Motor neuron (in vitro differentiated cells): ENCODE results near the gene S100P. TPM values are rescaled to one million over a fixed set of nuclear protein-coding genes. Genes with fewer than 3 reads are reported as not detected.

Source experiments
- ATAC-seq, 8 experiments: fragments of 200-7000 bp; cut with Tn5 transposase; replicated peaks in 6 of 8; 2 replicates each; pipeline ENCODE4 v1.8.0; 2021; ENCODE audit warnings: mild to moderate bottlenecking in 8 of 8, moderate library complexity in 8 of 8
- H3K27ac ChIP-seq, 2 donors: fragments of 250-450 bp; sonication (Bioruptor Pico); 2 replicates each; pipeline ENCODE4 v1.9.0; 2021; ENCODE audit warnings: antibody characterized with exemption in 2 of 2, mild to moderate bottlenecking in 2 of 2, moderate library complexity in 1 of 2
- H3K4me1 ChIP-seq, 2 donors: fragments of 250-450 bp; sonication (Bioruptor Pico); replicated peaks in 1 of 2; 2 replicates each; pipeline ENCODE4 v1.6.1; 2021; ENCODE audit warnings: antibody characterized with exemption in 2 of 2, mild to moderate bottlenecking in 2 of 2, moderate library complexity in 1 of 2
- H3K4me3 ChIP-seq, 5 donors: fragments of 250-450 bp; sonication (Bioruptor Pico); 2 replicates each; pipeline ENCODE4 v1.9.0; 2021; ENCODE audit warnings: antibody characterized with exemption in 5 of 5, mild to moderate bottlenecking in 5 of 5, moderate library complexity in 4 of 5
- WGBS, 10 experiments: fragments of 450-650 bp; shearing (Covaris generic); methylation state at CpG; one replicate each; pipeline ENCODE4 v1.0.0; 2022; 5-methylcytosine and 5-hydroxymethylcytosine counted together
- in situ Hi-C, 9 experiments: fragments of 400-800 bp; cut with MboI; loops; one replicate each; pipeline ENCODE4 v1.15.0; 2021; ENCODE audit warnings: low sequenced_read_pairs in 9 of 9, low pct_unique_long_range_greater_than_20kb in 2 of 9; ENCODE audit not compliant: unreplicated experiment in 9 of 9
- total RNA-seq, 8 experiments: library from RNA; unstranded; fragments of 300-600 nt; gene quantifications; 2 replicates each; pipeline versions ENCODE4 v1.2.3 to v1.2.4, GENCODE V29; 2022

S100P gene
- total RNA-seq, 8 experiments from 2014 or later, result 0.64 to 11.9 (median 2.3) TPM; not detected in 1

- in situ Hi-C loops, result no loop called here
- Histone ChIP-seq H3K4me3 (no peak overlapping the region), H3K4me1 (peaks cover 2 to 3% of the 10 kb centered on the region in 2 donors), H3K27ac (no peak overlapping the region)
- 80 to 100% (median 92%) methylated on average over 1 to 4 of the region's 16 CpGs; no CpG with 5 or more reads in 5 of the 10 experiments for WGBS, 10 experiments
- ATAC-seq, result no peak
Measured at GRCh38 chr4:6694177-6694901, 661 bp downstream of the S100P start.

GRCh38 chr4:6695660-6696610, 2.3 kb downstream of the S100P start:
- ATAC-seq, result peak in 3 of 8 experiments; percentile 13 to 62 (median 27)
- H3K4me1 ChIP-seq, result no peaks in the 10 kb centered on the region
- in situ Hi-C loops, result no loop called here
- 44 to 93% (median 75%) methylated on average over 3 to 15 of the region's 18 CpGs; no CpG with 5 or more reads in 3 of the 10 experiments for WGBS, 10 experiments
- no peak overlapping the region for H3K4me3 ChIP-seq
- no peak overlapping the region for H3K27ac ChIP-seq

DNA sequence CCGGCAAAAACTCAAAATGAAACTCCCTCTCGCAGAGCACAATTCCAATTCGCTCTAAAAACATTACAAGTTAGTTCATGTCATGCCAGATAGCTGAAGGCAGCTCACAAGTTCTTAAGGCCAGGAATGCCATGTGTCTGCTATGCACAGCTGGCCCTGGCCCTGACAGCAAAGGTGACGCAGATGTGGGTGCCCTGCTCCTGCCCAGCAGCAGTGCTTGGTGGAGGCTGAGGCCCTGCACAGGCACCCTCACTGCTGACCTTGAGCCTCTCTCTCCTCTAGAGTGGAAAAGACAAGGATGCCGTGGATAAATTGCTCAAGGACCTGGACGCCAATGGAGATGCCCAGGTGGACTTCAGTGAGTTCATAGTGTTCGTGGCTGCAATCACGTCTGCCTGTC, 2.9 kb downstream of the S100P start:
- H3K27ac ChIP-seq, result no peak overlapping the region
- H3K4me3 ChIP-seq, result no peak overlapping the region
- H3K4me1 ChIP-seq, result no peaks in the 10 kb centered on the region
- in situ Hi-C loops, result no loop called here
- ATAC-seq, result no peak
- WGBS, 10 experiments, result 50 to 100% (median 91%) methylated on average over 2 to 7 of the region's 8 CpGs; no CpG with 5 or more reads in 4 of the 10 experiments

- Histone ChIP-seq H3K27ac (no peak overlapping the region), H3K4me3 (no peak overlapping the region), H3K4me1 (no peaks in the 10 kb centered on the region)
- in situ Hi-C loops, result no loop called here
- ATAC-seq, result no peak
- 75 to 100% (median 94%) methylated on average over 1 to 6 of the region's 6 CpGs; no CpG with 5 or more reads in 3 of the 10 experiments for WGBS, 10 experiments
Measured at GRCh38 chr4:6697131-6697530, 3.5 kb downstream of the S100P start.

- H3K27ac ChIP-seq, result no peak overlapping the region
- H3K4me1 ChIP-seq, result no peaks in the 10 kb centered on the region
- ATAC-seq, result no peak
- WGBS, 10 experiments, result 50 to 100% (median 81%) methylated on average over 1 to 5 of the region's 5 CpGs; no CpG with 5 or more reads in 2 of the 10 experiments
- in situ Hi-C loops, result no loop called here
- no peak overlapping the region for H3K4me3 ChIP-seq
Measured at GRCh38 chr4:6699388-6699787, 5.7 kb downstream of the S100P start.

DNA sequence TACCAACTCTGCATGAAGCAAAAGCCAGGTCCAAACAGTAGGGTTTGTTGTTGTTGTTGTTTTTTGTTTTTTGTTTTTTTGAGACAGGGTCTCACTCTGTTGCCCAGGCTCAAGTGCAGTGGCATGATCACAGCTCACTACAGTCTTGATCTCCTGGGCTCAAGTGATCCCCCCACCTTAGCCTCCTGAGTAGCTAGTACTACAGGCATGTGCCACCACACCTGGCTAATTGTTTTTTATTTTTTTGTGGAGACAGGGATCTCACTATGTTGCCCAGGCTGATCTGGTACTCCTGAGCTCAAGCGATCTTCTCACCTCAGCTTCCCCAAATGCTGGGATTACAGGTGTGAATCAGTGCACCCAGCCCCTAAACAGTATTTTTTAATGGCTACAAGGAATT, 6.2 kb downstream of the S100P start:
- H3K4me3 ChIP-seq, result no peak overlapping the region
- no peaks in the 10 kb centered on the region for H3K4me1 ChIP-seq
- in situ Hi-C loops, result loop anchor here in 6 of 9 experiments (25.0 kb wide), 4 partner anchors 187 to 387 kb away; partner anchors contain the start of genes GRPEL1 (in 3 of the 6) and TADA2B (in 1 of the 6)
- ATAC-seq, result no peak
- 75 to 100% (median 100%) methylated on average over 1 of the region's 1 CpG; no CpG with 5 or more reads in 3 of the 10 experiments for WGBS, 10 experiments
- H3K27ac ChIP-seq, result no peak overlapping the region

DNA sequence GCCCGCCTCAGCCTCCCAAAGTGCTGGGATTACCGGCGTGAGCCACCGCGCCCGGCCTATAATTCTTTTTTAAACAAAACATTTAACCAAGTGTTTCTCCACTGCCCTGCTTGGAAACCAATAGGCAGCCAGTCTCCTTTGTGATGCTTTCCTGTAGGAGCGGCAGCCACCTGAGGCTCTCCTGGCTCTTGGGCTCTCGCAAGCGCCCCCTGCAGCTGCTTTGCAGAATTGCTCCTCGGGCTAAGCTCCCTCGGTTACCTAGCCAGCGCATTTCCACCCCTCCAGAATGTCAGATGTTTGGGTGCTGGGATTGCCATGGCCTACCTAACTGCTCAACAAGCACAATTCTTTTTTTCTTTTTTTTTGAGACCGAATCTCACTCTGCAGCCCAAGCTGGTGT, 7.7 kb downstream of the S100P start:
- ATAC-seq, result no peak
- WGBS, 10 experiments, result 42 to 100% (median 84%) methylated on average over 1 to 10 of the region's 13 CpGs; no CpG with 5 or more reads in 4 of the 10 experiments
- in situ Hi-C loops, result loop anchor here in 6 of 9 experiments (25.0 kb wide), 4 partner anchors 186 to 386 kb away; partner anchors contain the start of genes GRPEL1 (in 3 of the 6) and TADA2B (in 1 of the 6)

GRCh38 chr4:6702761-6703160, 9.1 kb downstream of the S100P start:
- H3K4me3 ChIP-seq, result no peak overlapping the region
- WGBS, 10 experiments, result 0% methylated on average over 1 of the region's 1 CpG; no CpG with 5 or more reads in 4 of the 10 experiments
- no peak overlapping the region for H3K27ac ChIP-seq
- peaks cover 10 to 12% of the 10 kb centered on the region in 2 donors for H3K4me1 ChIP-seq
- in situ Hi-C loops, result loop anchor here in 6 of 9 experiments (25.0 kb wide), 4 partner anchors 185 to 385 kb away; partner anchors contain the start of genes GRPEL1 (in 3 of the 6) and TADA2B (in 1 of the 6)
- no peak for ATAC-seq

More for the DNA sequence above, 7.7 kb downstream of the S100P start:
- H3K4me1 ChIP-seq, result peaks cover 0 to 1% of the 10 kb centered on the region in 2 donors
- no peak overlapping the region for H3K27ac ChIP-seq
- H3K4me3 ChIP-seq, result no peak overlapping the region

DNA sequence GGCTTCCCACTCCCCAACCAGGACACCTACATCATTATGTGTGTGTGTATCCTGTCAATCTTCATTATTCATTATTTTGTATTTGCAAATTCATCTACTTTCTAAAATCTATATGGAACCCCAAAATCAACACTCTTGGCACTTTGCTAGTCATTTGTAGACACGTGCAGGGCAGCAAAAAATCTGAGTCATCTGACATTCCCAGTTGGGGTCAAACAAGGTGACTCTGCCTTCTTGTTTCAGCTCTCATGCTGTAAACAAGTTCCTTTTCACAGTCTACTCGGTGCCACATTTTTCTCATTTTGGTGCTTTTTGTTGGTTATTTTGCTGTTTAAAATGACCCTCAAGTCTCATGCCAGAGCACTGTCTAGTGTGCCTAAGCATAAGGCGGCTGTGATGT, 10.1 kb downstream of the S100P start:
- 23 to 100% (median 79%) methylated on average over 1 to 3 of the region's 3 CpGs; no CpG with 5 or more reads in 2 of the 10 experiments for WGBS, 10 experiments
- no peak for ATAC-seq
- Histone ChIP-seq H3K27ac (no peak overlapping the region), H3K4me1 (peaks cover 14 to 18% of the 10 kb centered on the region in 2 donors), H3K4me3 (no peak overlapping the region)
- in situ Hi-C loops, result loop anchor here in 6 of 9 experiments (25.0 kb wide), 4 partner anchors 184 to 384 kb away; partner anchors contain the start of genes GRPEL1 (in 3 of the 6) and TADA2B (in 1 of the 6)

- Histone ChIP-seq H3K4me1 (peaks cover 14 to 18% of the 10 kb centered on the region in 2 donors), H3K4me3 (no peak overlapping the region), H3K27ac (no peak overlapping the region)
- in situ Hi-C loops, result loop anchor here in 6 of 9 experiments (25.0 kb wide), 4 partner anchors 182 to 382 kb away; partner anchors contain the start of genes GRPEL1 (in 3 of the 6) and TADA2B (in 1 of the 6)
- ATAC-seq, result no peak
- 80 to 100% (median 91%) methylated on average over 1 to 2 of the region's 2 CpGs; no CpG with 5 or more reads in 1 of the 10 experiments for WGBS, 10 experiments
Measured at GRCh38 chr4:6705646-6706045, 12.0 kb downstream of the S100P start.

DNA sequence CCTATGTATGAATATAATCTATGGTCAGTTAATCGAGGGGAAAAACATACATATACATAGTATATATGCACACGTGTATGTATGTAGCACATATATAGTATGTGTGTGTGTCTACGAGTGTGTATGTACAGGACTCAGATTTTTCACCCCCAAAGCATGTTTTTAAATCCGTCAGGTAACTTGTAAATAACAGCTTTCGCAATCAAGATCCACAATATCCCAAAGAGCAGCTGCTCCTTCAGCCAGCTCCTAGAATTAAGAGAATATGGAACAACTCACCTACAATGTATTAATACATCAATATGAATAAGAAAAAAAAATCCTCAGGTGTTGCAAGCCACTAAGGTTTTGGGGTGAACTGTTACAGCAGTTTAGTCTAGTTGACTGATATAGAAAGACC, 12.5 kb downstream of the S100P start:
- WGBS, 10 experiments, result 85 to 100% (median 96%) methylated on average over 1 to 5 of the region's 5 CpGs; no CpG with 5 or more reads in 1 of the 10 experiments
- Histone ChIP-seq H3K4me1 (peaks cover 14 to 18% of the 10 kb centered on the region in 2 donors), H3K4me3 (no peak overlapping the region), H3K27ac (no peak overlapping the region)
- in situ Hi-C loops, result loop anchor here in 6 of 9 experiments (25.0 kb wide), 4 partner anchors 181 to 381 kb away; partner anchors contain the start of genes GRPEL1 (in 3 of the 6) and TADA2B (in 1 of the 6)
- no peak for ATAC-seq
